D341Med (cell line): ENCODE measurements around the gene OVCH1.
"Not testable (repeated sequence)": the region's sequence is repeated elsewhere in the genome, so short reads cannot be mapped to it uniquely, and the experiment has no call there.

Source experiments
- DNase-seq: peaks from one replicate; pipeline ENCODE4 v3.0.0; 2012; ENCODE audit warnings: low spot score

Gene OVCH1

DNA sequence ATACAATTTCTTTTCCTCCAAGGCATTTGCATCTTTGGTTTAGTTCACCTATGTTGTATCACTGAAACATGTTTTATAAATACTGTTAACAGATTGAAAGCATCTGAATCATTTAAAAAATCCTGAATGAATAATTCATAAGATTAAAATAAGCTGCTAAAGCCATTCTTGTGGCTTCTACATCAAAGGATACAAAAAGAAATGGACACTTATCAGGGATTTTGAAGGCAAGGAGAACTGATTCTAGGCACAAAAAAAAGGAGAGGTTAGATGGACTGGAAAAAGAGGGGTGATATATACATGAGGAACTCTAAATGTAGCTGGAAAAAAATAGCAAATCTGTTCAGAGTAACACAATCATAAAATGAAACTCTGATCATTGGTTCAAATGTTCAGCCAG is 5.8 kb upstream of the OVCH1 start:
- no peak for DNase-seq

DNA sequence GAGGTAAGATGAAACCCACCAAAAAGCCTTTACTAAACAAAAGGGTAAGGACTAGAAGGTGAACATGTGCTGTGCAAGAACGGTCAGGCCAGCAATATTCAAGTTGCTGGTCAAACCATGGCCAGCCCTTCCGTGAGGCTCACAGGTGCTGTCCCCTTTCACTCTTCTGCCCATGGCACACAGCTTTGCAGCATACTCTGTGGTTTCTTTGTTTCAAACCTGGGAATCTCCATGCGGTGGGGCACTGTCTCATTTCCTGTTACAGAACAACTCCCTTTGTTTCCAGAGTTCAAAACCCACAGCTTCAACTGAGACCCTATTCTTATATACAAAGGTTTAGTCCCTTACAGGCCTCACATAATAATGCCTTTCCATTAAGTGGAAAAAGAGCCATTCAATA is 1.7 kb upstream of the OVCH1 start:
- no peak for DNase-seq

DNA sequence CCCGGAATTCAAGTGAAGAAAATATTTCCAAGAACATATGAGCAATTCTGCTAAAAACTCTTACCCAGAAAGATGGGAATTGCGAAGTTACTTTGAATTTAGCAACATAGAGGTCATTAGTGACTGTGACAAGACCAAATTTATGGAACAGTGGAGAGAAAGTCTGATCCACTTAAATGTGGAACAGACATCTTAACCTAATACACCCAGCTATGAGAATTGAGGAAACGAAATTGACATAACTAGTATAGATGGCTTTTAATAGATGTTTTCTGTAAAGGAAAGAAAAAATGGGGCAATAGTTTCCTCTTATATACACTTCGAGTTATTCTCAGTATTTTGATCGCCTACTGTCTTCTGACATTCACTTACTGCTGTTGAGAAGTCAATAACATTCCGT is 4.6 kb downstream of the OVCH1 start:
- no peak for DNase-seq

DNA sequence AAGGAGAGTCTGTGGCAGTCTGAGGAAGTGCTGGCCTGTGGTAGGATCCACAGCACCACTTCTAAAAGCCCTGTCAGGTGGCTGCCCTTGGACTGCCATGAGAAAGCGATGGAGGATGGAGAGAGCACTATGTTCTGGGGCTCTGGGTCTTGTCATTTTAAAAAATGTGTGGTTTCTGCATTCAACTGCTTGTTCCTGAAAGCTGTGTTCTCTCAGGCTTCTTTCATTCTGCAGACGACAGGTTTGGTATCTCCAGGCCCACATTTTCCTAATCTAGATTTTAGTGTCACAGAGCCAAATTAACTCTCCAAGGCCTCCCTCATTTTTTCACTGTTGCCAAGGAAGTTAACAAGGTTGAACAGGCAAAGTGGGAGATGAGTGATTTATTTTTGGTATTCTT is 10.5 kb downstream of the OVCH1 start:
- DNase-seq: no peak

DNA sequence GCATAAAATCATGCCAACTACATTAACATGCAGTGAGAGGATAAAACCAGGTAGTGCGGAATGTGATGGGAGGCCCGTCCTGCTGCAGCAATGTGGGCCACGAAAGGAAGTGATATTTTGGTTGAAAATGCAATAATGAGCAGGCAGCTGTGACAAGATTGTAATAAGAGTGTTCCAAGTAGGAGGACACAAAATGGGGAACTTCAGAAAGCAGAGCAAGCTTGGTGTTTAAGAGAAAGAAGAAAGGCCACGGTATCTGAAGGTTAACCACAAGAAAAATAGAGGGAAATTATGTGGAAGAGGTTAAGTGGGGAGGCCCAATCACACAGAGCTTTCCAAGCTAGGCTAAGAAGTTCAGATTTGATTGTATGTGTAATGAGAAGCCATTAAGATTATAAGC is 34.3 kb downstream of the OVCH1 start:
- DNase-seq: no peak

DNA sequence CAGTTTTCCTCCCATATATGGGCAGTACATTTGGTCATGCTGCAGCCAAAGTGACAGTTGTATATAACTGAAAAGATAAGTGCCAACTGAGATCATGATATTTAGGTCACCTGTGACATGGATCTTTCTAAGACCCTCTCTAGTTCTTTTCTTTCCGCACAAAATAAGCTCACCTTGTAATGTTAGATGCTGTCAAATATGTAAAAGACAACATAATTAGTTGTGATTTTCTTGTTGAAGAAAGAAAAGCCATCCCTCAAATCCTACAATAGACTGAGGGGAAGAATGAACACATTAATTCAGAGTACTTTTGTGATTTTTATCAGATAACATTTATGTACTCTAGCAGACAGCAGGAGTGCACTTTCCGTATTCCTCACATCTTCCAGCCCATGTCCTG is 37.4 kb downstream of the OVCH1 start:
- no peak for DNase-seq

DNA sequence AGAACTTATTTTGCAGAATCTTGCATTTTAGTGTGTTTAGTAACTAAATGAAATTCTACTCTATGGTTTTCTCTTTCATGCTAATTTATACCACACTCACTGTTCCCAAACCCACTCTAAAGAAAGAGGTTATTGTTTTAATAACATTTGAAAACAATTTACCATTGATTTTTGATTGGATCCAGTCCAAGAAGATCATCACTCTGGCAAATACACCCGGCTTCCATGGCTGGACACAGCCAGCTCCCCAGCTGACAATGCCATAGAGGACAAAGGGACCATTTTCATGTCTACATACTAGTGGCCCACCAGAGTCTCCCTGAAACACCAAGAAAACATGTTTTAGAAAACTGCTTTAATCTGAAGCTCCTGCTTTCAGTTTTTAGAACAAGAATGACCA is 42.4 kb downstream of the OVCH1 start:
- no peak for DNase-seq

DNA sequence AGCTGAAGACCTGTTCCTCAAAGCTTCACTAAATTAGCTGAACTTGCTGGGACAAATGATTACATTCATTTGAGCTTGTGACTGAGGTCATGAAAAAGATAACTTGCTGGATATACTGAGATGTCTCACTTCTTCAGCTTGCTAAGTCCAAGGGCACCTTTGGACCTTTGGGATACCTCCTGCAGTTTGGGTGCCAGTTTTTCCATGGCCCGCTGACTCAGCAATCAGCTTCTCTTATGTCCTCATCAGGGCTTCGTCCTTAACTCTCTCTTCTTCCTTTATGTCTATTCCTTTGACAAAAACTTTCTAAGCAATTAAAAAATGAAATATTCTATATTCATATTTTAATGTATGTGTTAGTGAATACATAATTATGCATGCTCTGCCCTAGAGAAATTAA is 45.6 kb downstream of the OVCH1 start:
- DNase-seq: no peak

DNA sequence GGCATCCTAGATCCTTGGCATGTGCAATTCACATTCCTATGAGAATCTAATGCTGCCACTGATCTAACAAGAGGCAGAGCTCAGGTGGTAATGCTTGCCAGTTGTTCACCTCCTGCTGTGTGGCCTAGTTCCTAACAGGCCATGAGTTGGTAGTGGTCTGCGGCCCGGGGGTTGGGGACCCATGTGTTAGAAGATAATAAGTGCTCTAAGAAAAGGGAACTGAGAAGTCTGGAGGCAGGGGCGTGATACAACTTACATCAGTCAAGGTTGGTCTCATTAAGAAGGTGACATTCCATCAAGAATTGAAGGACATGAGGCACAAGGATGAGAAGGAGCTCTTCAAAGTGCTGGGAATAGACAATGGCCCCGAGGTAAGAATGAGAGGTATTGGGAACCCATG is 49.3 kb downstream of the OVCH1 start:
- DNase-seq: no peak

DNA sequence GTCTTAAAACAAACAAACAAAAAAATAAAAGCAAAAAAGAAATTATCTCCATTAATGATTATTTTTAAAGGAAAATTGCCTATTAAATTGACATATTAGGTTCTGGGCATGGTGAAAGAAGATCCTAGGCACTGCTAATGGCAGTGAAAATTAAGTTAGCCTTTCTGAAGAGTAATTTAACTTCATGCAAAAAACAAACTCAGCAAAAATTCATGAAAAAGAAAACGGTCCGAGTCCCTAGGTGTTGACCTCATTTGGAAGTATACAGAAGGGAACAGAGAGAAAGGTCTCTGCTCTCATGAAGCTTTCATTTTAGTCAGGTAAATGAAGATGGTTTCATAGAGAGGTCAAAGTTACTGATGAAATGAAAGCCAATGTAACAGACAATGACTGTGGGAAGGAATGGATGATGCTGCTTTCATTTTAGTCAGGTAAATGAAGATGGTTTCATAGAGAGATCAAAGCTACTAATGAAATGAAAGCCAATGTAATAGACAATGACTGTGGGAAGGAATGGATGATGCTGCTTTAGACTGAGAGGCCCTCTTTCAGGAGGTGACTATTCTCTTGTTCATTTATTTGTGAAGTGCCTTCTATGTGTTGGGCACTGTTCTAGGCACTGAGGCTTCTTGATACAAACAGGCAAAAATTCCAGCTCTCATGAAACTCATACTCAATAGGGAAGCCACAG is 50.1 kb downstream of the OVCH1 start:
- DNase-seq: no peak

DNA sequence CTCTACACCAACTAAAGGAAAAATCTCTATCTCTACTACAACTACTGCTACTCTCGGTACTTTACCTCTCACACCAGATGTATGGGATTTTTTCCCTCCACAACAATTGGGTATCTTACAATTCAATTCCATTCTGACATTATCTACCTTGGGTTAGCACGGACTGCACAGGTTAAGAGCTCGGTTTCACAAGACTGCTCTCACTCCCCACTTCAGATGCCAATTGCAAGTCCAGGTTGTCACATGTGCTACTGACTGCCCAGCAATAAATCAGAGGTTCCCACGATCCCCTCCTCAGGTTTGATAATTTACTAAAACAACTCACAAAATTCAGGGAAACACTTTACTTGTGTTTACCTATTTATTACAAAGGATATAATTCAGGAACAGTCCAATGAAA is 58.0 kb downstream of the OVCH1 start:
- no peak for DNase-seq

DNA sequence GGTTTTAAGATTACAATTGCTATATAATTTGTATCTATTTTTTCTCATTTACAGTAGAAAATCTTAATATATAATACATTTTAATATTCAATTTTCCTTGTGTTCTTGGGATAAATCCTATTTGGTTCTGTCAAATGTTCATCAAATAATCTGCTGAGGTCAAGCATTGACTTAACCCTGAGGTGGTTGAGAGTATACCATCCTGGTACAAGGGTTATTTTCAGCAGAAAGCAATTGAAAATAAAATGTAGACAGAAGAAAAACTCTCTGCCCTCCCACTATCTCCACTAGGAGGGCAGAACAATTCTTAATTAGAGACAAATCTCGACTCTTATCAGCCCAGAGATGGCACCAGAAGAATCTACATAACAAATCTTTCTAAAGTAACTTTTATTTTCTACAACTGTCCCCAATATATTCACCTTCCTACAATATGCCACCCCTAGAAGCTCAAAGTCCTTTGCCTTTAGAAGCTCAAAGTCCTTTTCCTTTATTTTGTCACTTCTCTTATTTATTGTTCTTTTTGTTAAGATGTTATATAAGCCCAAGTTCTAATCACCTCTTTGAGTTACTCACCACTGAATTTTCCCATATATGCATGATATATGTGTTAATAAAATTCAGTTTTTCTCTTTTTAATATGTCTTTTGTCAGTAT is 58.6 kb downstream of the OVCH1 start:
- no peak for DNase-seq

DNA sequence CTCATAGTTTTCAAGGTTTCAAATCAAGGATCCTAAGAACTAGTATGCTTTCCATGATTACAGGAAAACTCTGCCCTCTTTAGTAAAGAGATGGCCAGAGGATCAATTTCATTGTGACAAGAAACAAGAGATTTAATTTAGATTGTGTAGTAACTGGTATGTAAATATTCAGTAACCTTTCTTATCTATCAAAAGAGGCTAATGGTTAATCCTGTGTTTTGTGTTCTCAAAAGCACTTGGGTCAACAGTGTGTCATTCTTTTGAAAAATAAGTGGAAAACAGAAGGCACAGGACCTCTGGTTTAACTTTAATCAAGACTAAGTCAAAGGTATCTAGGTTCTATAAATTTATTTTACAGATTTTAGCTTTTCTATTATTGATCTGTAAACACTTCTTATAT is 59.9 kb downstream of the OVCH1 start:
- no peak for DNase-seq

DNA sequence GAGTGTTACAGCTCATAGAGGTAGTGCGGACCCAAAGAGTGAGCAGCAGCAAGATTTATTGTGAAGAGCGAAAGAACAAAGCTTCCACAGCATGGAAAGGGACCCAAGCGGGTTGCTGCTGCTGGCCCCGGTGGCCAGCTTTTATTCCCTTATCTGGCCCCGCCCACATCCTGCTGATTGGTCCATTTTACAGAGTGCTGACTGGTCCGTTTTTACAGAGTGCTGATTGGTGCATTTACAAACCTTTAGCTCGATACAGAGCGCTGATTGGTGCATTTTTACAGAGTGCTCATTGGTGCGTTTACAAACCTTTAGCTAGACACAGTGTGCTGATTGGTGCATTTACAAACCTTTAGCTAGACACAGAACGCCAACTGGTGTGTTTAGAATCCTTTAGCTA is 60.7 kb downstream of the OVCH1 start:
- DNase-seq: not testable (repeated sequence)

DNA sequence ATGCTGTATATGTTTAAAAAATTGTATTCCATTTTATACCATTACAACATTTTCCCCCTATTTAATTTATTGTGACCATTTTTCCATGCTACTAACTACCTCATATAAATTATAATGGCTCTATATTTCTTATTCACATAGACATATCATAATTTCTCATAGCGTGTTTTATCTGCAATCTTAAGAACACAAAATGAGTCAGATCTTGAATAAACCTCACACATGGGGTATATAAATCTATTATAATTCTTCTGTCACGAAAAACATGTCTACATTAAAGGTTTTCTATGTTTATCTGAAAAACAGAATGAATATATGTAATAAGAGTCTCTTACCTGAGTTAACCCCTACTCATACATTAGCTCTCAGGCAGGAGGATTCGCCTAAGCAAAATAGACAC is 66.0 kb downstream of the OVCH1 start:
- no peak for DNase-seq

DNA sequence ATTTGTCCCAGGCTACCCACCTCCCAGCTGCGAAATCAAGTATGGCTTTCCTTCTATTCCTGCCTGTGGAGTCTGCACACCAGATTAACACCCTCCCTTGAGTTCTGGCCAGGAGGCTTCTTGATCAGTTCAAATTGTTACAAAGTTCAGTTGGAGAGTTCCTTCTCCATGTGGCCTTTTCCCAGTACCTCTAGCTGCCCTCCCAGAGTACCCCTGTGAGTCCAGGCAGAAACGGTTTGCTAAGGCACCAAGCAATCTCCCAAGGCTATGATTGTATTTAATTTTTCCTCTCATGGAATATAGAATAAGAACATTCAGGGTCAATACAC is 66.8 kb downstream of the OVCH1 start:
- DNase-seq: no peak

DNA sequence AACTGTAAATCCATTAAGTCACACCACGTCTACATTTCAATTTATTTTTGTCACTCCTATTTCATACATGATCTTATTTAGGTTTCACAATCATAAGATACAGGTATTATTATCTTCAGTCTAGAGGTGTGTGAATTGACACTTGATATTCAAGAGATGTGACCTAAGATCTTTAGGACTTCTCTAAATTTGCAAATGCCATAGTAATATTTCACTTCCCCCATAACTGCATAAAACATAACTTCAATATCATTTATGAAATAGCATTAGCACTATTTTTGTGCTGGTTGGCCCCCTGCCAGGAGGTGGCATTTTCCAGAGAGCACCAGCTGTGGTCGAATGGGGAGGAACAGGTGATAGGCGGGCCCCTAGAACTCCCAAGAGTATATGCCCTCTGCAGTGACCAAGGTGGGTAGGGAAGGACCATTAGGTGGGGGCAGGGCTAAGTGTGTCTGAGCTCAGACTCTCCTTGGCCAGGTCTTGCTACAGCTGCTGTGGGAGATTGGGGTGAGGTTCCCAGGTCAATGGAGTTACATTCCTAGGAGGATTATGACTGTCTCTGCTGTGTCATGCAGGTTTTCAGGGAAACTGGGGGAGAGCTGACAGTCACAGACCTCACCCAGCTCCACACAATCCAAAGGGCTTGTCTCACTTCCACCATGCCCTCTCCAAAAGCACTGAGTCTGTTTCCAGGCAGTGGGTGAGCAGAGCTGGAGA is 67.3 kb downstream of the OVCH1 start:
- no peak for DNase-seq

DNA sequence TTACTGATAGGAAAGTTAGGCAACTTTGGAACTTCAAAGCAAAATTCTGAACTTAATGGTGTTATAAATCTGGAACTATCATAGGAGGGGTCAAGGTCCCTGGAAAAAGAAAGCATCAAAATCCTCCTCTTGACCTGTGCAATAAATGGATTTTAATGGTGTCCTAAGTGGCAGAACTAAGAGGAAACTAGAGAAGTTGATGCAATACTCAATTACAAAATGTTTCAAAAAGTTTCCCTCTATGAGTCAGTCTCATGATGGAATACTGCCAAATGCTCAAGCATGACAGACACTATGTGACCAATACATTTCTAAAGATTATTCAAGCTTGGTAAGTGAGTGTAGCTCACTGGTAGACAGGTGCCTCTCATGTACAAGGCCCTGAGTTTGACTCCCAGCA is 68.9 kb downstream of the OVCH1 start:
- DNase-seq: no peak

DNA sequence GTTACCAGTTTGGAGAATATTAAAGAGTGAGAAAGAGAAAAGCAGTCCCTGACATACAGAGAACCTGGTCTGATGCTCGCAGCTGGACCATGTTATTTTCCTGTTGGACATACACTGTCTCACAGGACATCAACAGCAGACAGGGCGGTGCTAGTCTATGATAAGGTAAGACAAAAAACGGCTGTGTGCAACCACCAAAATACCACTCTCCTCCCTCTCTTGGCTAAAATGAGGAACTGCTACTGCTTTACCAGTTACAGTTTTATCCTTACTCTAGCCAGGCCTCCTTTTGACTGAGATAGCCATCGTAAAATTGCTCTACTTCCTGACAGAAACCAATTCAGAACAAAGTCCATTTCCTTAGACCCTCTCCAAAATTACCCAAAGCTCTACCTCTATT is 69.5 kb downstream of the OVCH1 start:
- no peak for DNase-seq

DNA sequence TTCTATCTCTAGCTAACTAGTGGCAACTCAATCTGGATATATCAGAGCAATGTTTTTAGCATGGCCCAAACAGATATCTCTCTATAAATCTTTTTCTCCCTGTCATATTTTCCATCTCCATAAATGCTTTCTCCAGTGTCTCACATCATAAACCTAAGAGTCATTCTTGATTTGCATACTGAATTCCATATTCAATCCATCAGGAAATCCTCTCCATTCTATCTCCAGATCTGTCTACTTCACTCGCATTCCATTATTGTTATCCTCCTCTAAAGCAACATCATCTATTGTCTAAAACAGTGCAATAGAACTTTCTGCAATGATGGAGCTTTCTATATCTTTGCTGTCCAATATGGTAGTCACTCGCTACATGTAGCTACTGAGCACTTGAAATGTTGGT is 71.0 kb downstream of the OVCH1 start:
- DNase-seq: no peak

DNA sequence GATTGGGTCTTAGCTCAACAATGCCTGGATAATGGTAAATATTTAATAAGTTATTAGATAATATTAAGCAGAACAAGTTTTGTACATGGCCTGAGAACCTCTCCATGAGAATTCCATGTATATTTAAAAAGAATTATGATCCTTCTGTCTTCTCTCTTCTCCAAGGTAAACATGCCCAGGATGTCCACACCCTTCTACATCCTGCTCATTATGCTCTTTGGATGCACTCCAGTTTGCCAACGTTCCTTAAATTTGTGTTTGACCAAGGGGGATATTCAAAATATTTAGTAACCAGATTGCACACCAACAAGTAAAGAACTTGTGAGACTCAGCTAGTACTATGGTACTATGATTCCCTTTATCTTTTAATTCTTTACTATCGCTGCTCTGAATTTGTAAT is 71.8 kb downstream of the OVCH1 start:
- no peak for DNase-seq

DNA sequence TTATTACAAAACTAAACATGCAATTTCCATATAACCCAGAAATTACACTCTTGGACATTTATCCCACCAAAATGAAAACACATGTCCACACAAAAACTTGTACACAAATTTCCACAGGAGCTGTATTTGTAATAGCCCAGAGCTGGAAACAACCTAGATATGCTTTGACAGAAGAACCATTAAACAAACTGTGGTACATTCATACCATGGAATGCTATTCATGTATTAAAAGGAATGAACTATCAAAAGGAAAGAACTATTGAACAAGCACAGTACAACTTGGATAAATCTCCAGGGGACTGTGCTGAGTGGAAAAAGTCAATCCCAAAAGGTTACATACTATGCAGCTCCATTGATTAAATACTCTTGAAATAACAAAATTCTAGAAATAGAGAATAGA is 80.7 kb downstream of the OVCH1 start:
- no peak for DNase-seq

DNA sequence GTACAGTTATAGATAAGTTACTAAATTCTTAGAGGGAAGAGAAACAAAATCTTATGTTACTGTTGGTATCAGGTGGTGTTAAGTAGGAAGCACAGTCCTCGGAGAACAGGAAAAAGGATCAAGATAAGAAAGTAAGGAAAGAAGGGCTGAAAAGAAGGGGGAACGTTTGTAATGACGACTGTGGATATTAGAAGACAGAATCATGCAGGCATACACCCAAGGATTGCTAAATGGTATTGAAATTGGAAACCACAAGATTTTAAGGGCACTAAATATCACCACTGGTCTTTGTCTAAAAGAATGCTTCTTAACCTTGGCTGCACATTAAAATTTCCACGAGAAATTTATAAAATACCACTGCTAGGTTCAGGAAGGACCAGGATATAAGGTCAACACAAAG is 82.4 kb downstream of the OVCH1 start:
- no peak for DNase-seq

DNA sequence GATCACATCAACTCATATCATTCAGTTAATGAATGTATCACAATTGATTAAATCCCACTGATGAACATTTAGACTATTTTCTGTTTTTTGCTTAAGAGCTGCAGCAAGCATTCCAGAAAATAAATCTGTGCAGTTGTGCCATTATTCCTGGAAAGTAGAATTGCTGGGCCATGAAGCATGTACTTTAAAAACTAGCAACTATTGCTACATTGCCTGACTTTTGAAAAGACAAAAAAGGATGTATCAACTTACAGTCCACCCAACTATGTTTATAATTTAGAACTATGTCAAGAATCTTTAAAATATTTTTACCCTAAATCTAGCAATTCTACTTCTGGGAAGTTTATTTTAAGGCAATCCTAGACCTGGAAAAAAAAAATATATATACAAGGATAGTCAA is 83.1 kb downstream of the OVCH1 start:
- DNase-seq: no peak
